Spinal cord (tissue), 10 donors: Measurements from ENCODE around the gene RLF. TPM values are rescaled to one million over a fixed set of nuclear protein-coding genes. Genes with fewer than 3 reads are reported as not detected.

Experiments used
- DNase-seq, 6 donors: peaks; one replicate each; pipeline versions ENCODE4 v3.0.0 to v3.0.0-alpha.2; 2013 to 2015; ENCODE audit warnings: low spot score in 6 of 6, low read depth in 4 of 6
- H3K27ac ChIP-seq: one replicate; pipeline ENCODE4 v1.5.1; 2013; ENCODE audit warnings: low read depth, low read length, control low read depth
- H3K27me3 ChIP-seq: one replicate; pipeline ENCODE4 v1.6.1; 2013; ENCODE audit warnings: low read length; ENCODE audit not compliant: control insufficient read depth, insufficient read depth
- H3K36me3 ChIP-seq: one replicate; pipeline ENCODE4 v1.6.1; 2013; ENCODE audit warnings: low read length; ENCODE audit not compliant: control insufficient read depth, insufficient read depth
- H3K4me1 ChIP-seq: one replicate; pipeline ENCODE4 v1.6.1; 2013; ENCODE audit warnings: low read length; ENCODE audit not compliant: control insufficient read depth, insufficient read depth
- H3K4me3 ChIP-seq: one replicate; pipeline ENCODE4 v1.5.1; 2013; ENCODE audit warnings: low read depth, low read length, control low read depth
- H3K9me3 ChIP-seq: one replicate; pipeline ENCODE4 v1.6.1; 2013; ENCODE audit warnings: low read length; ENCODE audit not compliant: control insufficient read depth, insufficient read depth
- WGBS: methylation state at CpG from one replicate; pipeline ENCODE4 v1.1.5; 2013; ENCODE audit warnings: missing lambda C conversion rate; ENCODE audit not compliant: insufficient coverage; 5-methylcytosine and 5-hydroxymethylcytosine counted together
- polyA plus RNA-seq, 2 donors: library from polyadenylated mRNA; unstranded; fragments of 120-200 nt; gene quantifications; one replicate each; pipeline ENCODE4 v1.2.1, GENCODE V29; 2013; ENCODE audit not compliant: insufficient read length in 2 of 2
- total RNA-seq, 2 donors: library from RNA; depleted of rRNA in 1 of 2; stranded (reverse); fragments of 120-200 nt in 1 of 2; fragments of >200 nt in 1 of 2; gene quantifications; one replicate each; pipeline versions ENCODE4 v1.2.3 to v1.2.4, GENCODE V29; 2013 to 2014
- donor health status: healthy.

Gene RLF
- total and polyA plus RNA-seq, 4 donors: 17.2 to 65.1 (median 28.6) TPM

DNA sequence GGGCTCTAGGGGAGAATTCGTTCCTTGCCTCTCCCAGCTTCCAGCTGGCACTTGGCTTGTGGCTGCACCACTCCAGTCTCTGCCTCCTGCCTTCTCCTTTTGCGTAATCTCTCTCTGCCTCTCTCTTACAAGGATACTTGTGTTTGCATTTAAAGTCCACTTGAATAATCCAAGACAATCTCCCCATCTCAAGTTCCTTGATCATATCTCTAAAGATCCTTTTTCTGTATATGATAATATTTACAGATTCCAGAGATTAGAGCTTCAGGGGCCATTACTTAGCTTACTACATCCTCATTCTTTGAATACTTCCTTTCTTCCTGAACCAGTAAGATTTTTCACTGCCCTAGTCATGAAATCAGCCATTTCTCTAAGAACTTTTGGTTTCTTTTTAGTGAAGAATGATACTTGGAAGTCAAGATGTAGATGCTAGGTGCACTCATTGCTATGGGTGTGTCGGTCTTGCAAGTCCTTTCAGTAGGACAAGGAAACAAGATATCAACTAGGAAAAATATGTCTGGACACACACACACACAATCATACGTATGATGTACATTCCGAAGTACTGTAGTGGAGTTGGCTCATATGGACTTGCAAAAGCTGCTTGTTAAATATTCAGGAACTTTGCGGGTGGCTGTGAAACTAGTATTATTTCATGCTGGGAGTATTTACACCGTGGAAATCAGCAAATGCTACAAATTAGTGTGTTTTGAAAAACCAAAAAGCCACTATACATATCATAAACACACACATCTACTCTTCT is 20.8 kb upstream of the RLF start:
- Histone ChIP-seq H3K36me3 (no peaks in the 10 kb centered on the region), H3K27me3 (peaks cover 17% of the 10 kb centered on the region), H3K4me3 (no peak overlapping the region), H3K4me1 (peaks cover 3% of the 10 kb centered on the region), H3K9me3 (no peaks in the 10 kb centered on the region), H3K27ac (no peak overlapping the region)
- DNase-seq: no peak
- WGBS: 55% methylated on average over 1 of the region's 7 CpGs

DNA sequence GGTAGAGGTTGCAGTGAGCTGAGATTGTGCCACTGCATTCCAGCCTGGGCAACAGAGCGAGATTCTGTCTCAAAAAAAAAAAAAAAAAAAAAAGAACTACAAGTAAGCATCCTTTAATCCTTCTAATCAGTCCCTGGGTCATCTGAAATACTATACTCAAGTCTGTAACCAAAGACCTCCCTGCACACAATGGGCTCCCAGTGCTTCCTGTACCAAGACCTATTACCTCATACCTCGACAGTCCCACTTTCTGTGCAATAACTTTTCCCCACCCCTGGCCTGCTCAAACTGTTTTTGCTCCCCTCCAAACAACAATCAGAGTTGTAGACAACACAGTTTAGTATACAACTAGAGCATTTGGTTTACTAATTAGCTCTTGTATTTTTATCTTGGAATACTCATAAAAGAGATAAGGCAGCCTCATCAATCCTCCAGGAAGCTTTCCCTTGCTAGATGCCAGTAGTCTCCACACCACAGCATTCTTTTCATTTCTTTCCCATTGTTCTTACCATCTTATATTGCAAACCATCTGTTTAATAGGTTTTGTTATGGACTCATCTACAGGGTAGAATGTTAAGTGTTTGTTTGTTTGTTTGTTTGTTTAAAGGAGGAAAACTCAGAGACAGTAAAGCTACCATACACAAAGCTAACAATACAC is 19.2 kb upstream of the RLF start:
- Histone ChIP-seq H3K27me3 (peaks cover 23% of the 10 kb centered on the region), H3K27ac (no peak overlapping the region), H3K36me3 (no peaks in the 10 kb centered on the region), H3K9me3 (no peaks in the 10 kb centered on the region), H3K4me1 (peaks cover 3% of the 10 kb centered on the region), H3K4me3 (no peak overlapping the region)
- WGBS: 40% methylated on average over 1 of the region's 2 CpGs
- DNase-seq: no peak

DNA sequence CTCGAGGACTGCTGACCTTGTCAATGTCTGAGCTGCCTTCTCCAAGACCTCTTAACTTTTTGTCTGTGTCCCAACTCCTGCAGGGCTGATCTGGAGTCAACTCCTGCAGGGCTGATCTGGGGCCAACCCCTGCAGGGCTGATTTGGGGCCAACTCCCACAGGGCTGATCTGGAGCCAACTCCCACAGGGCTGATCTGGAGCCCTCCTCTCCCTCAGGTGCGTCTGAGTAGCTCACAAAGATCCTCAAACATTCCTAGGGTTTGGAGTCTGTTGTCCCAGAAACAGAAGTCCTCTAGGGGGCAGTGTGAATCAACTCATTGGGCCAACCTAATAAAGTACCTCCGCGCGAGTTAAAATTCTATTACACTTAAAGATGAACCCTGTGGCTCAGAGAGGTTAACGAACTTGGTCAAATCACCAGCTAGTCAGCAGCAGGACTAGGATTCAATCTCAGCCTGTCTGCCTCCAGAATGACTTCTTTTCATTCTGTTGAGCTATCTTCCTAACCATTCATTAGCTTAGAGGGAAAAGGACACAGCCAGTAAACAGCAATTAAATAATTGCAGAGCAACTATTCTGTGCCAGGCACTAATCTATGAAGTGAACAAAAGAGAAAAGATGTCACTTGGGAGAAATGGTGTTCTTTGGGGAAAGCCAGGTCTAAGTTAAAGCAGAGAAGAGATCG is 17.2 kb upstream of the RLF start:
- peaks cover 25% of the 10 kb centered on the region for H3K27me3 ChIP-seq
- H3K27ac ChIP-seq: no peak overlapping the region
- no peak overlapping the region for H3K4me3 ChIP-seq

GRCh38 chr1:40151457-40152079 is 9.6 kb upstream of the RLF start:
- no peaks in the 10 kb centered on the region for H3K9me3 ChIP-seq
- peaks cover 4% of the 10 kb centered on the region for H3K27me3 ChIP-seq
- H3K4me3 ChIP-seq: no peak overlapping the region
- DNase-seq: no peak
- H3K36me3 ChIP-seq: no peaks in the 10 kb centered on the region
- H3K4me1 ChIP-seq: no peaks in the 10 kb centered on the region
- no CpG with 5 or more reads among the region's 6 CpGs for WGBS
- no peak overlapping the region for H3K27ac ChIP-seq

More for the DNA sequence above, 17.2 kb upstream of the RLF start:
- peaks cover 3% of the 10 kb centered on the region for H3K4me1 ChIP-seq
- DNase-seq: peak in 4 of 6 donors; percentile 12 to 90 (median 68)
- H3K36me3 ChIP-seq: no peaks in the 10 kb centered on the region
- no peaks in the 10 kb centered on the region for H3K9me3 ChIP-seq
- WGBS: 2% methylated on average over 6 of the region's 7 CpGs

DNA sequence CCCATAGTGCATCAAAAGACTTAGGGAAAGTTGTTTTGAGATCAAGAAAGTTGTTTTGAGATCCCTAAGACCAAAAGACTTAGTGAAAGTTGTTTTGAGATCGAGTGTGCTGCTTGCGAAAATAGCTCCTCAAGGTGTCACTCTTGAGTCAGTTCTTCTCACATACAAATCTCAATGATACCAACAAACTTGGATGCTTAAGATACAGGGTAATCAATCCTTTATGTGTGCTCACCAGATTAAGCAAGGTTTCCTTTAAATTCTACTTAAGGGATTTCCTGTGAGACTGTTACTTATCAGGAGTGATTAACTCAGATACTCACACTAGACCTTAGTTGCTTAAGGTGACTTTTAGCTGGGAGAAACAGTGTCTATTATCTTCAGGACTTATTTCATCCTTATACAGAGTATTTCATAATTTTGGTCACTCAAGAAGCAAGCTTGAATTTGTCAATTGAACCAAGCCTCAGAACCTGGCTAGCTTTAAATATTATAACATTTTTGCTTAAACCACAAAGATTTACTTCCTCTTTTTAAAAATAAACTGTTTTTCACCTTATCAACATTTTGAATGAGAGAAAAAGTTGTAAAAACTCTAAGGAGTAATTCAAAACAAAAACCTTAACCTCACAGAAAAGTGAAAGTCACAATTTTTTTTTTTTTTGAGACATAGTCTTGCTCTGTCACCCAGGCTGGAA is 8.0 kb upstream of the RLF start:
- Histone ChIP-seq H3K4me1 (no peaks in the 10 kb centered on the region), H3K36me3 (no peaks in the 10 kb centered on the region), H3K9me3 (no peaks in the 10 kb centered on the region), H3K4me3 (no peak overlapping the region), H3K27ac (no peak overlapping the region), H3K27me3 (peaks cover 6% of the 10 kb centered on the region)
- no CpG with 5 or more reads among the region's 2 CpGs for whole genome bisulfite sequencing
- DNase-seq: peak in 4 of 6 donors; percentile 6 to 85 (median 56)

DNA sequence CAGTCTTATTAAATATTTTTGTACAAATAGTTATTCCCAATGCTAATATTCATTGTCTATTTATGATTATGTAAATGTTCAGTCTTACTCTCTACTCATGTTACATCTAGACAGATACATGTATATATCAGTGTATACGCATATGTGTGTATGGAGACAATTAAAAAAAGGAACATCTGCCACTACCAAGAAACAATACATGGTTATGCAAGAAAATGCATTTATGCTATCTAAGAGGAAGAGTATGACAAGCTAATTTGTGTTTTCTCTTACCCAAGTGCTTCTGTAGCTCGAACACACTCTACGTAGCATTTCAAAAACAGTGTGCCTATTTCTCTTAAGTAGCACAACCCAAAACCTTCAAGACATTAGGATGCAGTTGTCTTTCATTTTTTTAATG is 6.1 kb upstream of the RLF start:
- H3K4me3 ChIP-seq: no peak overlapping the region
- no peaks in the 10 kb centered on the region for H3K36me3 ChIP-seq
- WGBS: no CpG with 5 or more reads among the region's 3 CpGs
- no peak overlapping the region for H3K27ac ChIP-seq
- H3K4me1 ChIP-seq: peaks cover under 1% of the 10 kb centered on the region
- DNase-seq: no peak
- H3K9me3 ChIP-seq: no peaks in the 10 kb centered on the region
- peaks cover 4% of the 10 kb centered on the region for H3K27me3 ChIP-seq

DNA sequence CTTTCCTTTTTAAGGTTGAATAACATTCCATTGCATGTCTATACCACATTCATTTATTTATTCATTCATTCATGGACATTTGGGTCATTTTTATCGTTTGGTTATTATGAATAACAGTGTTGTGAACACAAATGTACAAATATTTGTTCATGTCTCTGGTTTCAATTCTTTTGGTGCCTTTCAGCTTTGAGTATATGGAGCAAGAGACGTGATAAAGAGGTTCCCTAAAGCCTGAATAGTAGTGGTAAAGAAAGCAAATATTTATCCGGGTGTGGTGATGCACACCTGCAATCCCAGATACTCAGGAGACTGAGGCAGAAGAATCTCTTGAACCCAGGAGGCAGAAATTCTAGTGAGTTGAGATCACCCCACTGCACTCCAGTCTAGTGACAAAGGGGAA is 5.3 kb upstream of the RLF start:
- Histone ChIP-seq H3K27ac (no peak overlapping the region), H3K4me1 (peaks cover 5% of the 10 kb centered on the region), H3K36me3 (no peaks in the 10 kb centered on the region), H3K4me3 (no peak overlapping the region), H3K27me3 (peaks cover 4% of the 10 kb centered on the region), H3K9me3 (no peaks in the 10 kb centered on the region)
- WGBS: 78% methylated on average over 1 of the region's 3 CpGs
- no peak for DNase-seq

GRCh38 chr1:40160806-40161124 is 422 bp upstream of the RLF start:
- Histone ChIP-seq H3K9me3 (no peaks in the 10 kb centered on the region), H3K36me3 (no peaks in the 10 kb centered on the region), H3K27me3 (peaks cover 2% of the 10 kb centered on the region), H3K4me1 (peaks cover 5% of the 10 kb centered on the region), H3K4me3 (peak overlapping the region; percentile 95), H3K27ac (peak overlapping the region; percentile 97)
- WGBS: 26% methylated on average over 6 of the region's 7 CpGs
- no peak for DNase-seq

DNA sequence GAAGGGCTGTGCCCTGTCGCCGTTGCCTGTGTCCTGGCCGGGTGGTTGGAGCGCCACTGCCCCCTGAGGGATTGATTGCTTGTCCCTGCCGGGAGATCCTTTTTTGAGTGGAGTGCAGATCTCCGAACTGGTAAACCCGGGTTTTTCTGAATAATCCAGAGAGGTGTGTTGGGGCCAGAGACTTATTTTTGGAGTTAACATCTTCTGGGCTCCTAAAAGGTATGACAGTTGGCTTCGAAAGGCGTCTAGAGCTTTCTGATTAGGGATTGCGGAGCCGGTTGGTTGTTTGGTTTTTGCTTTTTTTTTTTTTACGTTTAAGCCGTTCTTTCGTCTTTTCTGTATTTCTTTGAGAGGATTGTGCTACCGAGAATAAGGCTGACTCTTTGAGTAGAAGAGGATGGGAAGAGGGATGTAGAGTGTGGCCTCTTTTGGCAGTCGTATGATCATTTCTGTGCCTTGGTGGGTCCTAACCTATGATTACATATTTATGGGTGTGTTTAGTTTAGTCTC is 756 bp downstream of the RLF start:
- H3K36me3 ChIP-seq: no peaks in the 10 kb centered on the region
- DNase-seq: peak in 1 of 6 donors; percentile 17
- 0% methylated on average over 13 of the region's 16 CpGs for WGBS

More for the DNA sequence above, 756 bp downstream of the RLF start:
- no peaks in the 10 kb centered on the region for H3K9me3 ChIP-seq
- H3K4me3 ChIP-seq: peak overlapping the region; percentile 95
- H3K27ac ChIP-seq: peak overlapping the region; percentile 97
- peaks cover 5% of the 10 kb centered on the region for H3K4me1 ChIP-seq
- peaks cover 2% of the 10 kb centered on the region for H3K27me3 ChIP-seq
